K562 (cell line): Measurements from ENCODE around the gene ADIPOR1. TPM values are rescaled to one million over a fixed set of nuclear protein-coding genes. Genes with fewer than 3 reads are reported as not detected.

ENCODE experiments used
- ATAC-seq: fragments of 200-7000 bp; cut with Tn5 transposase; 3 replicates; pipeline ENCODE4 v1.9.1; 2020; ENCODE audit warnings: moderate library complexity
- BruUV-seq: library from RNA; stranded (reverse); fragments of 400-500 nt; replicated peaks from 2 replicates; lab custom pipeline; 2021; lab: Mats Ljungman, UMichigan
- CTCF ChIA-PET: fragments of 300-600 bp; formaldehyde crosslinking; extraction: SDS; loops from one replicate; lab custom pipeline; 2021; ENCODE audit warnings: low intra/inter-chr PET ratio; lab: Yijun Ruan, JAX
- POLR2A ChIA-PET: fragments of 300-600, 350-650 bp; sonication (Branson Sonifier 250); formaldehyde crosslinking; extraction: SDS; loops from one replicate; lab custom pipeline; 2021; ENCODE audit warnings: antibody characterized with exemption, inconsistent platforms; lab: Yijun Ruan, JAX
- DNase-seq, 4 experiments: peaks; one replicate each; pipeline versions ENCODE4 v3.0.0 to v3.0.0-alpha.2; 2011 to 2018; ENCODE audit warnings: low spot score in 3 of 4, mixed read lengths in 3 of 4; ENCODE audit errors: extremely low read depth in 1 of 4
- FAIRE-seq: peaks from 2 replicates; lab custom pipeline; 2011; peaks lifted over from hg19 to GRCh38; lab: Jason Lieb, UNC
- H2AFZ ChIP-seq: 2 replicates; pipeline ENCODE4 v1.6.0; 2011; ENCODE audit warnings: low read depth, low read length, control low read depth, inconsistent platforms
- H3K27ac ChIP-seq: fragments of 200-600 bp; 3 replicates; pipeline ENCODE4 v1.8.0; 2011; ENCODE audit warnings: low read depth, mild to moderate bottlenecking, control low read depth, inconsistent platforms, low read length, moderate library complexity, mixed read lengths; ENCODE audit errors: extremely low read depth
- H3K27me3 ChIP-seq, 2 experiments: fragments of 300-600 bp in 1 of 2; 2 replicates in 1 of 2; 3 replicates in 1 of 2; pipeline versions ENCODE4 v1.6.0 to v1.8.0; 2011; ENCODE audit warnings: inconsistent platforms in 2 of 2, low read length in 2 of 2, mild to moderate bottlenecking in 1 of 2, mixed read lengths in 1 of 2, moderate library complexity in 1 of 2; ENCODE audit not compliant: control insufficient read depth in 2 of 2, insufficient read depth in 2 of 2
- H3K36me3 ChIP-seq: fragments of 300-600 bp; 3 replicates; pipeline ENCODE4 v1.8.0; 2011; ENCODE audit warnings: mild to moderate bottlenecking, low read length, inconsistent platforms; ENCODE audit not compliant: control insufficient read depth, insufficient read depth
- H3K4me1 ChIP-seq, 2 experiments: fragments of 200-600 bp in 1 of 2; replicated peaks in 1 of 2; 2 replicates in 1 of 2; 3 replicates in 1 of 2; pipeline versions ENCODE4 v1.5.1 to v1.8.0; 2011; ENCODE audit warnings: inconsistent platforms in 2 of 2, low read length in 2 of 2, mild to moderate bottlenecking in 1 of 2, mixed read lengths in 1 of 2, moderate library complexity in 1 of 2; ENCODE audit not compliant: control insufficient read depth in 2 of 2, insufficient read depth in 2 of 2
- H3K4me2 ChIP-seq: 2 replicates; pipeline ENCODE4 v1.6.1; 2011; ENCODE audit warnings: low read length, control low read depth, inconsistent platforms, mixed read lengths; ENCODE audit not compliant: insufficient read depth
- H3K4me3 ChIP-seq: fragments of 200-600 bp; sonication (generic), shearing (Covaris generic); 2 replicates; pipeline ENCODE4 v1.5.1; 2016; ENCODE audit warnings: control low read depth, inconsistent platforms
- H3K79me2 ChIP-seq: fragments of 200-600 bp; 3 replicates; pipeline ENCODE4 v1.8.0; 2011; ENCODE audit warnings: low read length, inconsistent platforms; ENCODE audit not compliant: control insufficient read depth, insufficient read depth
- H3K9ac ChIP-seq, 2 experiments: 2 replicates each; pipeline versions ENCODE4 v1.6.0 to v1.6.1; 2011; ENCODE audit warnings: low read depth in 2 of 2, low read length in 2 of 2, control low read depth in 1 of 2, inconsistent platforms in 1 of 2, mild to moderate bottlenecking in 1 of 2, mixed read lengths in 1 of 2; ENCODE audit not compliant: insufficient read depth in 1 of 2
- H3K9me1 ChIP-seq: one replicate; pipeline ENCODE4 v1.6.0; 2011; ENCODE audit warnings: inconsistent platforms, mild to moderate bottlenecking, low read length, moderate library complexity; ENCODE audit not compliant: control insufficient read depth, insufficient read depth
- H3K9me3 ChIP-seq: replicated peaks from 2 replicates; pipeline ENCODE4 v1.5.1; 2011; ENCODE audit warnings: low read depth, low read length, inconsistent platforms; ENCODE audit not compliant: control insufficient read depth, insufficient read depth
- H4K20me1 ChIP-seq: replicated peaks from 2 replicates; pipeline ENCODE4 v1.6.1; 2011; ENCODE audit warnings: low read length, inconsistent platforms, mixed read lengths; ENCODE audit not compliant: control insufficient read depth, insufficient read depth
- ELK1 ChIP-seq: sonication (generic); formaldehyde crosslinking; IDR thresholded peaks from 2 replicates; pipeline ENCODE4 v1.8.1; 2022; ENCODE audit warnings: missing genetic modification reagents
- FOSL1 ChIP-seq: fragments of 200-800 bp; sonication (Bioruptor generic); conservative IDR thresholded peaks from 2 replicates; pipeline ENCODE4 v1.6.1; 2016; ENCODE audit warnings: missing genetic modification characterization, missing compliant biosample characterization
- PHB2 ChIP-seq: fragments of 450-650 bp; IDR thresholded peaks from 2 replicates; pipeline ENCODE4 v1.6.1; 2017; ENCODE audit warnings: low read depth
- RB1 ChIP-seq: fragments of 450-650 bp; IDR thresholded peaks from 2 replicates; pipeline ENCODE4 v1.6.1; 2017; ENCODE audit warnings: low read depth, mild to moderate bottlenecking
- ZNF431 ChIP-seq: sonication (generic); formaldehyde crosslinking; IDR thresholded peaks from 2 replicates; pipeline ENCODE4 v1.8.0; 2022; ENCODE audit warnings: mild to moderate bottlenecking, missing genetic modification reagents
- WGBS: fragments of 100-300 bp; shearing (Covaris generic); methylation state at CpG from one replicate; pipeline ENCODE4 v1.1.6; 2016; ENCODE audit warnings: low coverage, mixed read lengths; ENCODE audit not compliant: insufficient coverage; ENCODE audit errors: missing lambda C conversion rate; 5-methylcytosine and 5-hydroxymethylcytosine counted together
- in situ Hi-C: fragments of 300-500 bp; cut with MboI; formaldehyde crosslinking; loops from 4 replicates; pipeline ENCODE4 v1.15.0; 2018; ENCODE audit warnings: inconsistent platforms, mixed read lengths
- intact Hi-C: fragments of 100-400 bp; cut with micrococcal nuclease; formaldehyde crosslinking; loops from 2 replicates; pipeline ENCODE4 v1.14.2; 2022
- polyA plus RNA-seq, 8 experiments: library from polyadenylated mRNA; depleted of rRNA in 4 of 8; stranded (reverse) in 5 of 8; unstranded in 3 of 8; fragments of >200 nt; fragmentation: Nextera tagmentation in 2 of 8; fragmentation: Illumina TruSeq in 1 of 8; extraction: Ambion mirVana in 2 of 8; extraction: Trizol in 1 of 8; gene quantifications; 2 replicates each; pipeline versions ENCODE4 v1.2.1 to v1.2.3, GENCODE V29; 2011 to 2014; ENCODE audit warnings: inconsistent platforms in 1 of 8, missing spikeins in 1 of 8
- total RNA-seq, 7 experiments: library from RNA; depleted of rRNA in 6 of 7; stranded (reverse); fragments of >200 nt in 6 of 7; fragmentation: Illumina TruSeq in 2 of 7; extraction: Trizol in 2 of 7; gene quantifications; 2 replicates each; pipeline versions ENCODE4 v1.2.1 to v1.2.3, GENCODE V29; 2011 to 2021; ENCODE audit warnings: low replicate concordance in 1 of 7
- TF ChIP-seq, protein P1 (sequence below): sonication (generic); formaldehyde crosslinking; IDR thresholded peaks from 2 replicates; pipeline ENCODE4 v1.8.0; 2022; ENCODE audit warnings: mild to moderate bottlenecking, missing genetic modification reagents, borderline replicate concordance

ADIPOR1 gene
- total and polyA plus RNA-seq, 9 of the 15 experiments (the other 6 are each of a cell fraction or from before 2014, with no cell fraction given), result 29.0 to 217 (median 100) TPM

DNA sequence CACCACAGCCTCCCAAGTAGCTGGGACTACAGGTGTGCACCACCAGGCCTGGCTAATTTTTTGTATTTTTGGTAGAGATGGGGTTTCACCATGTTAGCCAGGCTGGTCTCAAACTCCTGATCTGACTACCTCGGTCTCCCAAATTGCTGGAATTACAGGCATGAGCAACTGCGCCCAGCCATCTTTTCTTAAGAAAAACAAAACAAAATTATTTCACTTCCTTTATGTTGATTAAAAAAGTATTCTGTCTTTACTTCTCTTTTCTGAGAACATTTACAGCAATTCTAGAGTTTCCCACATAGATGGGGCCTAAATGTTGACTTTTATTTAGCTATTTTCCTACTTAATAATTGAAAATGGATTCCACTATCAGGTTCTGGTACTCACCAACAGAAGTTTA, 31.8 kb upstream of the ADIPOR1 start:
- 75% methylated on average over 2 of the region's 2 CpGs for WGBS
- POLR2A ChIA-PET, result interaction anchor here (0.8 to 1.4 kb wide), 3 partner anchors 9 to 22 kb away, joined by 3 to 4 read pairs (median 4); partner anchors contain the start of gene TMEM183A
- no peak overlapping the region for H3K4me2 ChIP-seq
- no peak overlapping the region for H2AFZ ChIP-seq
- no peaks in the 10 kb centered on the region for H3K9me3 ChIP-seq
- no peaks in the 10 kb centered on the region for H3K36me3 ChIP-seq
- BruUV-seq, result no TSS peak
- ATAC-seq, result no peak
- peaks cover 5 to 9% of the 10 kb centered on the region in 2 experiments; a peak in 2 of 5 replicates for H3K4me1 ChIP-seq
- no peak overlapping the region for H3K9ac ChIP-seq
- no peaks in the 10 kb centered on the region for H3K27me3 ChIP-seq
- no peaks in the 10 kb centered on the region for H3K9me1 ChIP-seq
- in situ Hi-C loops, result loop anchor here (10.0 kb wide), 1 partner anchor 235 kb away; no protein-coding TSS in a partner anchor
- no peak for TF ChIP-seq ELK1
- no peak for TF ChIP-seq ZNF431 (CRISPR knock-in tag)
- no peak for TF ChIP-seq PHB2
- TF ChIP-seq FOSL1 (tag), result no peak
- TF ChIP-seq, protein P1, sequence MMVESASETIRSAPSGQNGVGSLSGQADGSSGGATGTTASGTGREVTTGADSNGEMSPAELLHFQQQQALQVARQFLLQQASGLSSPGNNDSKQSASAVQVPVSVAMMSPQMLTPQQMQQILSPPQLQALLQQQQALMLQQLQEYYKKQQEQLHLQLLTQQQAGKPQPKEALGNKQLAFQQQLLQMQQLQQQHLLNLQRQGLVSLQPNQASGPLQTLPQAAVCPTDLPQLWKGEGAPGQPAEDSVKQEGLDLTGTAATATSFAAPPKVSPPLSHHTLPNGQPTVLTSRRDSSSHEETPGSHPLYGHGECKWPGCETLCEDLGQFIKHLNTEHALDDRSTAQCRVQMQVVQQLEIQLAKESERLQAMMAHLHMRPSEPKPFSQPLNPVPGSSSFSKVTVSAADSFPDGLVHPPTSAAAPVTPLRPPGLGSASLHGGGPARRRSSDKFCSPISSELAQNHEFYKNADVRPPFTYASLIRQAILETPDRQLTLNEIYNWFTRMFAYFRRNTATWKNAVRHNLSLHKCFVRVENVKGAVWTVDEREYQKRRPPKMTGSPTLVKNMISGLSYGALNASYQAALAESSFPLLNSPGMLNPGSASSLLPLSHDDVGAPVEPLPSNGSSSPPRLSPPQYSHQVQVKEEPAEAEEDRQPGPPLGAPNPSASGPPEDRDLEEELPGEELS, result no peak
- TF ChIP-seq RB1, result no peak
- TF ChIP-seq, all 486 proteins: peak for 0
- DNase-seq, result no peak
- Histone ChIP-seq H4K20me1 (no peaks in the 10 kb centered on the region), H3K79me2 (no peaks in the 10 kb centered on the region), H3K4me3 (no peak overlapping the region), H3K27ac (no peak overlapping the region)
- FAIRE-seq, result no peak
- CTCF ChIA-PET, result no interaction called here
- intact Hi-C loops, result loop anchor here (10.0 kb wide), 1 partner anchor 245 kb away; no protein-coding TSS in a partner anchor
